NCI-H510A (cell line): Measurements from ENCODE around the gene PDGFC.

ENCODE experiments used
- DNase-seq: peaks from one replicate; lab custom pipeline; 2025; lab: John Stamatoyannopoulos, UW

The PDGFC gene, protein sequence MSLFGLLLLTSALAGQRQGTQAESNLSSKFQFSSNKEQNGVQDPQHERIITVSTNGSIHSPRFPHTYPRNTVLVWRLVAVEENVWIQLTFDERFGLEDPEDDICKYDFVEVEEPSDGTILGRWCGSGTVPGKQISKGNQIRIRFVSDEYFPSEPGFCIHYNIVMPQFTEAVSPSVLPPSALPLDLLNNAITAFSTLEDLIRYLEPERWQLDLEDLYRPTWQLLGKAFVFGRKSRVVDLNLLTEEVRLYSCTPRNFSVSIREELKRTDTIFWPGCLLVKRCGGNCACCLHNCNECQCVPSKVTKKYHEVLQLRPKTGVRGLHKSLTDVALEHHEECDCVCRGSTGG

DNA sequence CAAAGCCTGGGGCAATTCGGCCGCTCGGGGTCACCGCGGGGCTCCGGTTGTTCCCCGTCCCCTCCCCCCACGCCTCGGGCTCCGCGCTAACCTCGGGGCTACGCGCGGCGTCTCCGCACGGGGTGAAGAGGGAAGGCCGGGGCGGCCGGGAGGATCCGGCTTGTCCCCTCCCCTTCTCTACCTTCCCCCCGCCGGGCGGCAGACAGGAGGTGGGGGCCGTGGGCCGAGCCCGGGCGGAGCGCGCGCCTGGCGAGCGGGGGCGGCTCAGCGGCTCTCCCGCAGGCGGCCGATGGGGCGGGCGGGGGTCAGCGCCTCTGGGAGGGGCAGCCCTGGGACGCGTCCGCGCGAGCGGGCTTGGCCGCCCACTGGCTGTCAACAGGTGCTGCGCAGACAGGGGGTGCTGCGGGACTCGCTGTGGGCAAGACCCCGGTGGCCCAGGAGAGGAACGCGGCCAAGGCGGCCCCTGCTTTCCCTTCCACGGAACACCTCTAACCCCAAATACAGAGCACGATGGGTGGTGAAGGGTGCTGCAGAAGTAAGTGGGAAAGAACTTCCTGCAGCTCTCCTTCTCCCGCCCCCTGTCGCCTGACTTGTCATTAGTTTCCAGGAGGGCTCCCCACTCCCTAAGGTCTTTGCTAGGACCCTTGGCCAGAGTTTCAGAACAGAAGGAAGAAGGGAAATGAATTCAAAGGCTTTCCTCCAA is at the start of gene PDGFC:
TSS of gene PDGFC (minus strand) at position 124 of the 703 bp plus-strand sequence. CDS start 896 bp downstream, outside the sequence.
- DNase-seq, result peak; percentile 17

DNA sequence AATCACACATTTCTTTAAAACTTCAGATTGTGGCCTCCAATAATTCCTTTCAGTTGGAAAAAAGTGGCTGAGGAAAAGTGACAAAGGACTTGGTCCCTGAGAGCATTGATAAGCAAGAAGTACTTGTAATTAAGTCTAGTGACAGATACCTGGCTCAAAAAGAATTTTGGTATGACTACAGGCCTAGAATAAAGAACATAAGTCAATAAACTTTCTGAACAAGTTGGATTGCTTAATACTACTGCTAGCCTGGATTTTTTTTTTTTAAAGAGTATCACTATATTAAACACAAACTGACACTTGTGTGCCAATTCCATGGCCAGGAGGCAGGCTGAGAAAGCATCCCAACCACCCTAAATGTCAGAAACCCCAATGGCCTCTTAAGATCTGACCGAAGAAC is 49.3 kb upstream of the PDGFC start:
- no peak for DNase-seq

DNA sequence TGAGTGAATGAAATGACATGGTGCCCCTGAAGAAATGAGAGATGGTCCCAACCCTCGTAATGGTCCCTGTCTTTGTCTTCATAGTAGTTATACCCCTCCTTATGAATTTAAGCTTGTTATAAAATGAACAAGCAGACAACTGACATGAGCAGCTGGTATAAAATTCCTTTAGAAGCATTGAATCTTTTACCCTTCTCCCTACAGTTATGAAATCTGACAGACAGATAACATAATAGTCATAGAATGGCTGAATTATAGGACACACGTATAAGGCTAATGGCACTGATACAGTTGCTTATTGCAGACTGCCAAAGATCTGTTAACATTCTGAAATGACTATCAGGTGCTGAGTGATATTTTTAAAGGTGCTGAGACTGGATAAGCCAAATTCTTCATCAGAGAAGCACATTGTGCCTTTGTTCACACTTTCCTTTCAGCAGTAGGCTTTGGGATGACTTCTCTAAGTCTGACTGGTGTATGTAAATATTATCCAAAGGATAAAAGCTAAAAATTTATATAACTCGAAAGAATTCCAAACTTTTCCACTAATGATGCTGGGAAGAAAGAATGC is 47.4 kb upstream of the PDGFC start:
- DNase-seq, result no peak

DNA sequence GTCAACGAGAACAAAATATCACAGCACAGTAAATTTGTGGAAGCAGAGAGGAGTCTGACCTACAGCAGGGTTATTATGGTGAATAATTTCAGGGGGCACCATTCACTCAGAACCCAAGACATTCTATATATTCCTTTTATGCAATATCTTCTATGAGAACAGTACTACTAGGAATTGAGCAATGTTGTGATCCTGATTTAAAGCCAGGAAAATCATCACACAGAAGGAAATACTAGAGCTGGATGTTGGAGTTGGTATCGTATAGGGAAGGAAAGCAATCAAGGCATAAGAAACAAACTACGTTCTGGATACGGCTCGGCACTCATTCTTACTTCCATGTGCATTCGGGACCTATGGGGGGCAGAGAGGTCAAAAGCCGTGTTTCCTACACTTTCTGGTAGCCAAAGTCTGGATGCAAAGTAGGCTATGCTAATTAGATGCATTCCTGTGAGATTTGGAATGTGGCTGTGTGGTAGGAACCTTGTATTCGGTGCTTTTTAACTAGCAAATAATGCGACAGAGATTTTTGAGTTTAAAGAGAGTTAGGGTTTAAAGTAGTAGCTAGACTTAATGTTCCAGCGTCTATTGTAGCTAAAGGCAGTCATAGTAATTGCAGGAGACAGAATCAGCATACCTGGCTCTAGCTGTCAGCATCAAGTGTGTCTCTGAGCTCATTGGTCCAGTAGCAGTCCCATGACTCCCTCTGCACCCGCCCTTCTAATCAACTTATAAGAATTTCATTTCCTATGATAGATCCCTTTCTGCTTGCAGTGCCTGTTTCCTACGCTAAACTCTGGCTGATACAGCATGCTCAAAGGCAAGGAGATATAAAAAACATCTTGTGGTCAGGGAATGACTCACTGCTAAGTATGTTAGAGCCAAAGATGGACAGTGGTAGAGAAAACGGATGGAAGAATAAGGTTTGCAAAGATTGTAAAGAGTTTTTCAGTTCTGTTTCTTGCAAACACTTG is 43.3 kb upstream of the PDGFC start:
- DNase-seq, result no peak

DNA sequence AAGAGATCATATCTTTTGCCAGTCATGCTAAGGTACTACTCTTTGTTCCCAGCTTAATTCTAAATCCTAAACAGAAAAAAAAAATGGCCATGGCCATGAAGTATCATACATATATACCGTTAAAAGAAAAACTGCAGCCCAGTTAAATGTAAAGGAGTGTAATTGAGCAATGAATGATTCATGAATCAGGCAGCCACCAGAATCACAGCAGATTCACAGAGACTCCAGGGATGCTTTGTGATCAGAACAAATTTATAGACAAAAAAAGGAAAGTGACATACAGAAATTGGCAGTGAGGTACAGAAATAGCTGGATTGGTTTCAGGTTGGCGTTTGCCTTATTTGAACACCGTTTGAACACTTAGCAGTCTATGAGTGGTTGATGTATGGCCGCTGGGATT is 42.1 kb upstream of the PDGFC start:
- DNase-seq, result no peak

DNA sequence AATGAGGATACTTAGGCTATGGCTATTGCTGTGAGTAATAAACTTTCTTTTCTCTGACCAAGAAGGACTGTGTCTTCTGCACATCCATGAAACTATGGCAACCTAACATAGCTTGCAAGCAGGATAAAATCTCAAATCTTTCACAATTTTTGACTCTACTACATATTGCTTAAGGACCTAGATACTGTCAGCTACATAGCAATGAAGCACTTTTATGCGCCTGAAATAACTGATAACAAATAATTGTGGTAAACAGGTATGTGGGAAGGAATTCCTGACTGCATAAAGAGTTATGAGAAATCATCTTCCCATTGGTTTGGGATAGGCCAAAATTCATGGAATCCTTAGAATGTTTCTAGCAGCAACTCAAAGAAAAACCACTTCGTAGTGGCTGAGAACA is 41.2 kb upstream of the PDGFC start:
- no peak for DNase-seq

DNA sequence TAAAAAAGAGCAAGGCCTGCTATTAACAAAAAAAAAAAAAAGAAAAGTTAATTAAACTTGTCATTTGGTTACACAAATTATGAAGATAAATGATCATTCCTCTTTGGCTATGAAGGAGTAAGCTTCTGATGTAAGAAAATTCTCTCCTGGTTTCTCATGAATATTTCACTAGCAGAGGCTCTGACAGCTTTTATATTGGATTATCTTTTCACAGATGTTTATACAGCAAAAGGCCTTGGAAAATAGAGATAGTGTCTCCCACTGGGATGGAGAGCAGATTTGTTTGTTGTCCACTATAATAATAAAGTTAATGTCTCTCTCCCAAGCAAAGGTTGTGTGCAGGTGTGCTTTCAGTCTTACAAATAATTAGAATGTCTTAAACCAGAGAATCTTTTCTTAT is 40.7 kb upstream of the PDGFC start:
- no peak for DNase-seq

DNA sequence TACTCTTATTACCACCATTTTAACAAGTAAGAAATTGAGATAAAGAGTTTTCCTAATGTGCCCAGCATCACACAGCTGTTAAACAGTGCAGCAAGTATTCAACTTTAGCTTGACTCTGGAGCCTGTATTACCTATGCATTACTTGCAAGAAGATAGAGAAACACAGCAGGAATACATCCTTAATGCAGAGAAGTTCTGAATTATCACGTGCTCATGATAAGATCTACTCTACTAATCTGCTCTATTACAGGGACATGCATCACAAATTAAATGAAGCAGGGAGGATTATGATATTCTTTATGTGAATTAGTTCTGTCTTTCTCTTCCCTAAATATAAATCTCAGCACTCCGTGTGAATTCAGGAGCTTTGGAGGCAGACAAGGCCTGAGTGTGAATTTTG is 39.0 kb upstream of the PDGFC start:
- DNase-seq, result no peak

DNA sequence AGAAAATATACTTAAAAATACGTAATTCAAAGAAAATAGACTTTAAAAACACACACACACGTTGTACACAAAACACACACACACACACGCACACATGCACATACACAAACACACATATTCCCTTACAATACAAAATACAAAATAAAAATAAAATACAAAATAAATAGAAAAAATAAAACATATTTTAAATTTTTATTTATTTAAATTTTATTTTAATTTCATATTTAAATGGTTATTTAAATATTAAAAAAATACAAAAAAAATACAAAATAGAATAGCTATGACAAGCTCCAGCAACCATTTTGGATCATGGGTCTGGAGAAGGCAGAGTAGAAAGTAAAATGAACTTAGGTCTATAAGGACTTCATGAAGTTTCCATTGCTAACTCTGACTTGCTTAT is 34.2 kb upstream of the PDGFC start:
- DNase-seq, result no peak

DNA sequence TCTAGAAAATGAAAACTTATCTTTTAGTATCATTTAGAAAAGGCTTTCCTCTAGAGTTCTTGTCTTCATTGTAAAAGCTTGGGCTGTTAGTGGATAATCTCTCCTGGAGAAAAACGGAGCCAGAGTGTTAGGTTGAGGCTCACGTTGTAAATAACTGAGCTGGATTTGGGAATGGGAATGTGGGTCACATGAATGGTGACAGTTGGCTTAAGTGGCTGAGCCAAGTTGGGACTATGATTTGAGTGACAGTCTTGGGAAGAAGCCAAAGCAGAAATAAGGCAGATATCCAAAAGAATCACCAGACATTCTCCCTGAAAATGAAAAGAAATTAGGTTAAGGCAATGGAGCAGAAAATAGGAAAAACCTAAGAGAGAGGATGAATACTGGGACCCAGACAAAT is 33.6 kb upstream of the PDGFC start:
- no peak for DNase-seq

DNA sequence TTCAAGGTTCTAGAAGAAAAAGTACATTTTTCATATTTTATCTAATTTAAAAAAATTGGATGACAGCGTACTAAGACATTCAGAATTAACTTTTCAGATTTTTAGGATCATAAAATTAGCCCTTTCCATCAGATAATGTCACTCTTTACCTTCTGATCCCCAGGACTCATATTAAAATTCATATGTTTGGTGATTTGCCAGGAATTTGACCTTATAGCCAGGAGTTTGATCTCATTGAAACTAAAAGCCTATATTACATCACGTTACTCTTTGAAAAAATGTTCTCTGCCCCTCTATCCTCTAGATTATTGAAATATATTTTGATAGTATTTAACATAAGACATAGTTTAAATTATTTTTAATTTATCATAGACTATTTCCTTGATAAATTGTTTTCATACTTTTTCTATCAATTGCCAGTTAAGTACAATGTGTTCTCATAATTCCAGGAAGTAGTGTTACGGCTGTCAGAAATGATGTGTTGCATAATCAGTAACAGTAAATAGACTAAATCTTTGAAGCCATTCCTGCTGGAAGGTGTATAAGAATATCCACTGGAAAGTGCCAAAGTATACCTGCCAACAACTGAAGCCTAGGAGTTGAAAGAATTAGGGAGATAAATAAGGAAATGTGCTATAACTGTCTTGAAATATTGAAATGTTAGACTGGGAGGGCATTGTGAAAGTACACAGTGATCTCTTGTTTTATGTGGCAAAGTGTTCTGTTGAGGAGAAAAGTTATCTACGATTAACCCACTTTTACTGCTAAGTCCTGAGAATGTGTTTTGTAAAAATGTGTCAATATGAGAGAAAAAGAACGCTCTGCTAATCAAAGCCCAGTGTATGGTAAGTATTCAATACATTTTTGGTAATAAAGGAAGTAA is 32.9 kb upstream of the PDGFC start:
- DNase-seq, result no peak

DNA sequence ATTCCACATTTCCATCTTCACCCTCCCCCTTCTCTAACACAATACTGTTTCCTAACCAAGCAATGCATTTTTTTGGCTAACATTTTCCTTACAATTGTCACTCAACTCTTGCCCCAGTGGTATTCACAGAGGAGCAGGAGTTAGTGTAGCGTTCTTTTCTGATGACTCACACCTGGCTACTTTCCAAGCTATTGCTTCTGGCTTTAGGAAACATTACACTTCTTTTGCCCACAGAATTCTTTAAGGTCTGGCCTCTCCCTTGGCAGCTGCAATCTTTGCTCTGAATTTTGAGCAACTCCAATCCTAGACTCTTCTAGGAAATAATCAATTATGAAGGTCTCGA is 27.5 kb upstream of the PDGFC start:
- DNase-seq, result no peak

DNA sequence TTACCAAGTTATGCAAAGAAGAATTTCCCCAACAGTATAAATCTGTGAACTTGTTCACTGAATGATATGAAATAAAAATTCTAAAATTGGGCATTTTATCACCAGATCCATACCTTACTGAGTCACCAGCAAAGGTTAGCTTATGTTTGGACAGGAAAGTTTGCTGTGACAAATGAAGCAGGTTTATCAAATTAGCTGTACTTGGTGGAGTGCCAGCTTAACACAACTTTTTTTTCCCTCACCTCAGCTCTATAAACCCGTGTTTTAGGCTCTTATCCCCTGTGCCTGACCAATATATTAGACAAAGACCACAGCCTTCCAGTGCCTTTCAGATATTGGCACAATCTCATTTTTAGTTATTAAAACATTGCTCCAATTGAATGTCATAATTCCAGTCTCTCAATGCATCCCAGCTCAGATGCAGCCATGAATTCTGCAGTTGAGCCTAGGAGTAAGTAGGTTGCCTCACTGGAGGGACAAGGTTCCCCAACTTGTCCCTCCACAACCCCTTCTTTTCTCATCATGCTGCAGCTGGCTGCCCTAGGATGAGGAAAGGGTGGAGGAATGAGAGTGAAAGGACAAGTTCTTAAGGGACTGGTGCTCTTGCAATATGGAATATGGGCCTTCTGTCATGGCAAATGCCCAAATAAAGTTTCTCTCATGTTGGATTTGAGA is 27.0 kb upstream of the PDGFC start:
- no peak for DNase-seq

DNA sequence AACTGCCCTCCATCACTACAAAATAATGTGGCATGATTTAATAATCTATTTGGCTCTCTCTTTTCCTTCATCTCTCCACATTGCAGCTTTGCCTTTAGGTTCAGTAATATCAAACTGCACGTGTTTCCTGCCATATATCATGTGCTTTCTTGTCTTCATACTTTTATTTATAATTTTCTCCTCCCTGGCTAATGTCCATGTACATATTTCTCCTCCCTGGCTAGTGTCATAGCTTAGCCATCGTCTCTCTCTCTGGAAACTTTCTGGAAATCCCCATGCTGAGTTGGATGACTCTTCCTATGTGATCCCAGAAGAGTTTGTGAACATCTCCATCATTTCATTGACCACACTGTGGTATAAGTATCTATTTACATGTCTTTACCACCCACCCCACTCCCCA is 21.3 kb upstream of the PDGFC start:
- DNase-seq, result no peak

DNA sequence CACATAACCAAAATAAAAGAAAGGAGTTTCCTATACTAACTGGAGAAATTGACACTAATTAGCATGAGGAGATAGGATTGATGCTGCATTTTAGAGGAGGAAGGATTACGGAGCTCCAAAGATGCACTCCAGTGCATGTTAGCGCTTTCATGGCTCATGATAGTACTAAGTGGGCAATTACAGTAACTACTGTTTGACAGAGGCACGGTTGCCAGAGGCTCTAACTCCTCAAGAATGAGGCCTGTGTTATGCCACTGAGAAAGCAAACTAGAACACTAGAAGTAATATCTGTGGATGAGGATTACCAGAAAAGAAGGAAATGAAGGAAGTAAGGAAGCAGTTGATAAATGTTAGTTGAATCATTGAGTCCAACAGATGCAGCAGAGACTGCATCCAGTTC is 19.6 kb upstream of the PDGFC start:
- no peak for DNase-seq

DNA sequence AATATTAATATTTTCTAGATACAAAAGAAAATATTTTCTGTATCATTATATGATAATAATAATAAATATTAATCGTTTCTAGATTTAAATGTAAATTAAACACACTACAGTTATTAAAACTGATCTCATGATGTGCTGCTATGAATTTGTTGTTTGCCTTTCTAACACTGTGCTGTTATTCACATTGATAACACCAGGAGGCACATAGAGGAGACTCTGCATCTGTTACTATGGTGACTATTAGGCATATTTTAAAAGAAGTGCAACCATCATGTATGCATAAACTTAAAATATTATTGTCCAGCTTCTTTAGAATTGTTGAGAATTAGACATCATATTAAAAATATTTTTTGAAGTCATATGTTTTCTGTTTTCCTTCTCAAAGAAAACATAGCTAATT is 11.8 kb upstream of the PDGFC start:
- DNase-seq, result no peak

DNA sequence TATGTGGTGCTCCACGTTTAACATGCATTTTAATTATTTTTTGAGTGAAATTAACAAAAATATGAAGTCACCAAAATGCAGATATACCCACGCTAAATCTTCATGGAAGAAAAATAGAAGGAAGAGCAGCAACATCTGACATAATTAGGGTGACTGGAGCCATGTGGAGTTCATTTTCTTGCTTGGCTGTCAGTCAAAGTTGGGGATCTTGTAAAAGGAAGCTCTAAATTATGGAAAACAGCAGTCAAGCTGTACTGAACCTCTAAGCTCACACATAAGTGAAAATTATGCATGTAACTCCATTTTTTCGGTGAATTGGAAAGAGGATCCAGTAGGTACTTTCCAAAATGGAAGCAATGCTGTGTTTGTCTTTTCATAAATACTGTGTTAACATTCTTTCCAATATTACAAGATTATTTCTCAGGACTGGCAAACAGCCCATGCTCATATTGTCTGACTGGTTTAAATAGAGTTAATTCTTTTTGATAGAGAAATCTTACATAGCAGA is 9.7 kb upstream of the PDGFC start:
- no peak for DNase-seq

DNA sequence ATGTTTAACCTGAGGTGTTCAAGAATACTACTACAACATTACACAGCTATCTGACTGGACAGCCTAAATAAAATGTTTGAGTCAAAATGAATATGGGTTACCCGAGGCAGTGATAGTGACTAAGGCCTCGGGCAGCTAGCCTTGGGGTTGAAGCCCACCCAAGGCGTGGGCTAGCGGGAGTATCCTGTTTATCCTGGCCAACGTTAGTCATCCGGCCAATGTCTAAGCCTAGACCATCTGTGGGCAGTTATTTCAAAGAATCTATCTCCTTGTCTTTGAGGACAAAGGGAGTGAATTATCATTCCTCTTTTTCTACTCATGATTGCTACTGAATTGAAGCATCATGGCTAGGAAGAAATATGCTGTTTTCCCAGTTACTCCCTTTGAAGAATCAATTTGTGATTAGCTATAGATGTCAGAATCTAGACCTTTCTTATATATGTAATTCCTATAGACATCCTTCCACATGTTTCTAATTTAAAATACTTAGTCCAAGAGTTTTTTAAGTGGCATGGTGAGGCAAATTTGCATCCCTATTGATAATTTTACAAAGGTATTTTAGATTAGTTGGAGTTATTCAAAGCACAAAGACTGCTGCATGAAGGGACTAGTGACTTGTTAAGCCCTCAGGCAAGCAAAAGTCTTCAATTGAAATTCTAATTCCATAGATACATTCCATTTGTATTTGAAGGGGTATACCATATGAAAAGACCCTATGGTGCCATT is 6.0 kb upstream of the PDGFC start:
- DNase-seq, result no peak

DNA sequence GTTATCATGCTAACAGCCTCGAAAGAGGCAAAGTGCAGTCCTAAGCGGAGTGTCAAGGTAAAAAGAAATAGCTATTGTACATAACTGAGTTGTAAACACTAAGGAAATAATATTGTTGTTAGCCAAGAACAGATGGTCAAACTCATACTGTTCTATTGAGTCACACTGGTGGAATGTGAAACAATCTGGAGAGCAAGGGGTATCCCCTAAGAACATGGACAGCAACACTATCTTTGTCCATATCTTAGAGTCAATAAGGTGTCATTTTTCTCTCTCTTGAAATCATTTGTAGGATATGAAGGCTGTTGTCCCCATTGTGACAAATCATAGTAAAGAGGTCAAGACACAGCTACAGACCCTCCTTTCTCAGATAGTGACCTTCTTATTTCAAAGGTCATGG is 4.5 kb upstream of the PDGFC start:
- DNase-seq, result no peak

DNA sequence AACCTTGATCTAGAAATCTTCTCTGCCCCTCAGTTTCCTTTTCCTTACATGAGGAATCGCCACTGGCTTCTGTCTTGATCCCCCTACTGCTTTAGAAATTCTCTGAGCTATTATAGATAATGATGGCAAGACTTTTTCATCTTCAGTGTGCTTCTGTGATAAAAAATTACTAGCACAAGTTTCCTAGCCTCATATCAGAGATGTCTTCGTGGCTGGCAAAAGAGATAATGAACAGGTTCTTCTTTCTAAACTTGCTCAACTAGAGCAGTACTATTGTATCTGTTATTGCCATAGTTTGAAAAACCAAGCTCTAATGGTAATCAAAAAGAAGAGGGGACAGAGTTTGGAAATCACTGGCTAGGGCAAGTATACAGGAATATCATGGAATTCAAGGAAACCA is 4.1 kb upstream of the PDGFC start:
- no peak for DNase-seq
